Stimulated activated CD4-positive, alpha-beta T cell treated with anti-CD3 and anti-CD28 coated beads, TNF-alpha, amount 100 ng/mL, for 48 hours (primary cell): ENCODE results near the gene PRPS1.
"Not testable (repeated sequence)": the region's sequence is repeated elsewhere in the genome, so short reads cannot be mapped to it uniquely, and the experiment has no call there.

ENCODE experiments used
- DNase-seq, 3 donors: peaks; one replicate each; pipeline ENCODE4 v3.0.0-alpha.2; 2020; ENCODE audit warnings: low read depth in 3 of 3

PRPS1 gene

DNA sequence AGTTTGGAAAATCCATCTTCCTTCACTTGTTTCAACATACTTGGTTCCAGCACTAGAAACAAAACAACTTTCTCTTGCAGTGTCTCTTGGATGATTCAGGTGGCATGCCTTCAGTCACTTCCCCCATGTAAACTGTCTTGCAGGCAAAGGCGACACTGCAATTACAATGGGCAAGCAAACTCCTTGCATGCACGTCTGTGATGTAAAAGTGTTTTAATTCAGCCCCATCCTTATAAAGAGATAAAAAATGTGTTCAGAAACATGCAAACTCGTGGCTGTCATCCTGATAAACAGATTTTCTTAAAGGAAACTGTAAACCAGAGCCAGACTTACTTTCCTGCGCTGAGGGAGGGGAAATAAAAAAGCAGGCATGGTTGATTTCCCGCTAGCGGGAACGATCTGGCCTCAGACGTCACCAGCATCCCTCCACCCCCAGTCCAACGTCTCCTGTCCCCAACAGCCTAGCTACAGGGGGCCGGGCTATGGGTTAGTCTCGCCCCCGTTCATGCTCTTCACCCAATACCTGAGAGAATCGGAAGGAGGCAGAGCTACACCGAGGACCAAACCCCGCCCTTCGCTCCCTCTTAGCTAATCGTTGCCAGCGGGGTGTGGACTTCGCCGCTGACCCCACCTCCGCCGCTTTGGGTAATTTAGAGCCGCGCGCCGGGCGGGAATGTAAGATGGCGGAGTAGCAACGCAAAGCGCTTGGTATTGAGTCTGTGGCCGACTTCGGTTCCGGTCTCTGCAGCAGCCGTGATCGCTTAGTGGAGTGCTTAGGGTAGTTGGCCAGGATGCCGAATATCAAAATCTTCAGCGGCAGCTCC lies at the start of gene PRPS1:
Gene PRPS1, plus strand, starts transcription at position 673 of the 824 bp plus-strand sequence. Its CDS starts 119 bp downstream, at position 792.
- peak; percentile 78 to 84 (median 79) for DNase-seq

DNA sequence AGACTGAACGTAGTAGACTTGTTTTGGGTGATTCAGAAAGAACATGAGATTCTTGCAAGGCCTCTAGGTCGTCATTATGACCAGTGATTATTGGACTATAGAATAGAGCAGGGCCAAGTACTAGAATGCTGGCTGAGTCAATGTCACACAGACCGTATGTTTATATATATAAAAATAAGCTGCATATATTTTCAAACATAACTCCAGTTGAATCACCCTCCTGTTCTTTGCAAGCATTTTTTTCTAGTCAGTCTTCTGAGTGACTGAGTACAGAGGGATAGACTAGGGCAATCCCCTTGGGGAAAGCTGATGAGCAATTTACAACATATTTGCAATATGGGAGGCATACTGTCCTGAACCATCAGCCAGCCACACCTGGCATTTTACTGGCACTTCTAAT lies 48.4 kb upstream of the PRPS1 start:
- no peak for DNase-seq

DNA sequence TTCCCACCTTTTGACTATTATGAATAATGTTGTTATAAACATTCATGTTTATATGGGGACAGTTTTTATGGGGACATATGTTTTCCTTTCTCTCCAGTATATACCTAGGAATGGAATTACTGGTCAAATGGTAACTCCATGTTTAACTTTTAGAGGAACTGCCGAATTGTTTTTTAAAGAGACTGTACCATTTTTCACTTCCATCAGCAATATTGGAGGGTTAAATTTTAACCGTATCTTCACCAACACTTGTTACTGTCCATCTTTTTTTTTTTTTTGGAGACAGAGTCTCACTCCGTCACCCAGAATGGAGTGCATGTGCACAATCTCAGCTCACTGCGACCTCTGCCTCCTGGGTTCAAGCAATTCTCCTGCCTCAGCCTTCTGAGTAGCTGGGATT lies 46.4 kb upstream of the PRPS1 start:
- no peak for DNase-seq

GRCh38 chrX:107589243-107589642 lies 39.1 kb upstream of the PRPS1 start:
- no peak for DNase-seq

GRCh38 chrX:107596651-107597050 lies 31.7 kb upstream of the PRPS1 start:
- DNase-seq, result no peak

DNA sequence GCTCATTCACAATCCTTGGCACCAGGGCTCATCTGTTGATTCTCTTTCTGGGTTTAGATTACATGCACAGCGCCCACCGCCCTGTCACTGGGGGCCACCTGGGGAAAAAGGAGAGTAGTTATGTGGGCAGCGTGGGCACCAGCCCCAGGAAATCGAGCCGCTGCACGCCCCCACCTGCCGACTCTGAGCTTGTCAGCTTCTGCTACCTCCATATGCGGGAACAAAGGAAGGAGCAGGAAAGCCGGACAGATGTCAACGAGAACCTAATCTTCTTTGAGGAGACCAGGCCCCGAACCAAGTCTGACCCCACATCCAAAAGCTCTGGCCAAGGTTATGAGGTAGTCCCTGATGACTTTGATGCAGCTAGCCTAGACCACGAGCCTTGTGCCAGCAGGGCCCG lies 31.0 kb upstream of the PRPS1 start:
- no peak for DNase-seq

DNA sequence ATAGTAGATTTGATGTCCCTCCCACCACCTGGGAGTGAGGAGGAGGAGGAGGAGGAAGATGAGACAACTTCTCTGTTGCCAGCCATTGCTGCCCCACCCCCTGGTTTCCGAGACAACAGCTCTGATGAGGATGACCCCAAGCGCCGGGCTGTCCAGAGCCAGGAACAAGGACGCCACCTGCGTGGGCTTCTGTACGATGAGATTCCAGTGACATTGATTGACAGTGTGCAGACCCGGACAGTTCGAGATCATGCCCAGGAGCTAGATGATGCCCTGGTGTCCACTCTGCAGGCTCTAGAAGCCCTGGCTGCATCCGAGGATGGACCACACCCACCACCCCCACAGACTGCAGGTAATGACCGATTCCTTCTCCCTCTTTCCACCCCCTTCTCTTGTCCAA lies 30.5 kb upstream of the PRPS1 start:
- DNase-seq, result no peak

- no peak for DNase-seq
Measured at GRCh38 chrX:107599450-107599861, 28.9 kb upstream of the PRPS1 start.

GRCh38 chrX:107600366-107600765 lies 27.9 kb upstream of the PRPS1 start:
- no peak for DNase-seq

DNA sequence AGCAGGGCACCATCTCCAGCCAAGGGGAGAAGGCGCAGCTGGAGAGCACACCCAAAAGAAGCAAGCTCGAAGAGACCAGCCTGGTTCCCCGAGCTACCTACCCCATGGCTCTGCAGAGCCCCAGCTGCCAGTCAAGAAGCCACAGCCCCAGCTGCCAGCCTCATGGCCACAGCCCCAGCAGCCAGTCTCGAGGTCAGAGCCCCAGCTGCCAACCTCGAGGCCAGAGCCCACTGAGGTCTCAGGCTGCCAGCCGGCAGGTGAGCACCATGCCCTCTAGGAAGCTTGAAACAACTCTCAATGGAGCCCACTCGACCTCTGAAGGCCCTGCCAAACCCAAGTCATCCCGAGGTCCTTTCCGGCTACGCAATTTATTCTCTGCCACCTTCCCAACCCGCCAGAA lies 27.0 kb upstream of the PRPS1 start:
- DNase-seq, result no peak

GRCh38 chrX:107601759-107602158 lies 26.6 kb upstream of the PRPS1 start:
- no peak for DNase-seq

DNA sequence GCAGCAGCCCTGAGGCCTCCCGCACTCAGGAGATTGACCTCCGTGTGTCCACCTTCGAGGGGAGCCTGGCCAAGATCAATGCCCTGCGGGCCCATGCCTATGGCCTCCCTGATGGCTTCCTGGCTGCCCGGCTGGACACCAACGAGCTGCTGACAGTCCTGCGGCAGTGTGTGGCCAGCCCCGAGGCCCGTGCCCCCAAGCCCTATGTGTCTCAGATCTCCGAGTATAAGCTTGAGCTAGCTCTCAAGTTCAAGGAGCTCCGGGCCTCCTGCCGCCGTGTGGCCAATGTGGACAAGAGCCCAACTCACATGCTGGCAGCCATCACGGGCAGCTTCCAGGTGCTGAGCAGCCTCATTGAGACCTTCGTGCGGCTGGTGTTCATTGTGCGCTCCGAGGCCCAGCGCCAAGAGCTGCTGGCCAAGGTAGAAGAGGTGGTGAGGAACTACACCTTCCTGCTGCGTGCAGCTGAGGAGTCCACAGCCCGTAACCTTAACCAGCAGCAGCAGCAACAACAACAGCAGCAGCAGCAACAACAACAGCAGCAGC lies 25.5 kb upstream of the PRPS1 start:
- no peak for DNase-seq

- no peak for DNase-seq
Measured at GRCh38 chrX:107603429-107604159, 24.7 kb upstream of the PRPS1 start.

DNA sequence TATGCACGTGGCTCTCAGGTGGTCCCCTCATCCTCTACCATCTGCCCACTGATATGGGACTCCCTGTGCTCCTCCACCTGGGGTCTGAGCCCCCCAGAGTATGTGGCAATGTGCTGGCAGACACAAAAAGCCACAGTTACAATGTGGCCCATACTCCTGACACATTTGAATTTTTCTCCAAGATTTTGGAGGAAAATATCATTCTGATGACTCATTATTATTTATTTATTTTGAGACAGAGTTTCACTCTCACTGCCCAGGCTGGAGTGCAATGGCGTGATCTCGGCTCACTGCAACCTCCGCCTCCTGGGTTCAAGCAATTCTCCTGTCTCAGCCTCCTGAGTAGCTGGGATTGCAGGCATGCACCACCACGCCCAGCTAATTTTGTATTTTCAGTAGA lies 19.2 kb upstream of the PRPS1 start:
- not testable (repeated sequence) for DNase-seq

GRCh38 chrX:107610667-107611066 lies 17.6 kb upstream of the PRPS1 start:
- no peak for DNase-seq

GRCh38 chrX:107619885-107620322 lies 8.4 kb upstream of the PRPS1 start:
- DNase-seq, result no peak

- DNase-seq, result no peak
Measured at GRCh38 chrX:107624893-107625292, 3.4 kb upstream of the PRPS1 start.

DNA sequence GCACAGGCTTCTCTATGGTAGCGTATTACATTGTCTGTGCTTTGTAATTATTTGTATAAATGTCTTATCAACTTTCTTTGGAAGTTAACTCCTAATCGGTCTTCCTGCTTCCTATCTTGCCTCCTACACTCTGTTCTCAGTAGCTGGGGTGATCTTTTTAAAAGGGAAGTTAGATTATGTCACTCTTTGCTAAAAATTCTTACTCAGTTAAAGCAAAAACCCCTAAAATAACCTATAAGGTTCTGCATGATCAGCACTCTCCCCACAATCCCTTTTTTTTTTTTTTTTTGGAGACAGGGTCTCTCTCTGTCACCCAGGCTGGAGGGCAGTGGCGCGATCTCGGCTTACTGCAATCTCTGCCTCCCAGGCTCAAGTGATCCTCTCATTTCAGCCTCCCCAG lies 2.6 kb upstream of the PRPS1 start:
- no peak for DNase-seq

GRCh38 chrX:107626481-107626880 lies 1.8 kb upstream of the PRPS1 start:
- no peak for DNase-seq

GRCh38 chrX:107626916-107627315 lies 1.4 kb upstream of the PRPS1 start:
- no peak for DNase-seq

DNA sequence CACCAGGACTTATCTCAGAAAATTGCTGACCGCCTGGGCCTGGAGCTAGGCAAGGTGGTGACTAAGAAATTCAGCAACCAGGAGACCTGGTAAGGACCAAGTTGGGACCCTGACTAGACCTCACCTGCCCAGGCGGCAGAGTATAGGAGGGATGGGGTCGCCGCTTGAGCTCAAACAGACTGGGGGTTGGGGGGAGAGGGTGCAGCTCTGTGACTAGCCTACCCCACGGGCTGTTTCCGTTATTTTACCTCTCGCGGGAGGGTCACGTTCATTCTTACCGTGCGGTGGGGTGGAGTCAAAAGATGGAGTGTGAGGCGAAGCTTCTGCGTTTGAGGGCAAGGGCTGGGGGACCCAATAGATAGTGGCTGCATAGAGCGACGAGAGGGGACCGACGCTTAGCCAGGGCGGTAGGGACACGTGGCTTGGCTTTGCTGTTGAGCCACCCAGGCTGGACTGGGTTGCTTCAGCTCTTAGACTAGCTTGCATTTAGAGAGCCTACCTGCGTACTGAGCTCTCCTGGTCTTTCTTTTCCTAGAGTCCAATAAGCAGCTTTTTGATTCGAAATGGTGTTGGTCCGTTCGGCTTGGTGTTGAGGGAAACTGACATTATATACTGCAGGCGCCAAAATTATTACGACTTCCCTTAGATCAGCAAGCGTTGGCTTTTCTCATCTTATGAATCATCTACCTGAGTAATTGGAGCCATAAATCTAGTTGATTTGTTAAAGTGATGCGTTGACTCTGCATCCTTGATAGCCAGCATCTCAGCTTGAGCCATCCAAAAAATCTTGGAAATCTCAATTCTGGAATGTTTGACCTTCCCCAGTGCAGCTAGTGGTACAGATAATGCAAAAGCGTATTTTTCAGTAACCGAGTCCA lies 591 bp downstream of the PRPS1 start:
- DNase-seq, result peak; percentile 9 to 33 (median 13)

DNA sequence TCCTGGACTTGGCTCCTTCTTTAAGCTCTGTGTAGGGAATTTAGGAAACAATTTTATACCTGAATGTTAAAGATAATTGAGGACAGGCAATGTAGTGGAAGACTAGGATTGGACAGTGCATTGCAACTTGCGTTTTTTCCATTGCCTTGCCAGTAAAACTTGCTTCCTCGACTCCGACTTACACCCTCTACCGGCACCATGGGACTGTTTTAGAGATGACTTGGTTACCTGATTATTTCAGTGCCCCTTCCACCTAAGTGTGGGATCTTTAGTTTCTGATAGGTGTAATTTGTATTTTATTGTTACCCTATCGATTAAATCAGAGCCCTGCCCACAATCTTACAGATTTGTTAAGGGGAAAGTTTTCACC lies 1.2 kb downstream of the PRPS1 start:
- peak in 1 of 3 donors; percentile 1 for DNase-seq
